LHCN-M2 (cell line): Measurements from ENCODE around the gene CMTM8. TPM values are rescaled to one million over a fixed set of nuclear protein-coding genes. Genes with fewer than 3 reads are reported as not detected.

Experiments used
- DNase-seq: peaks from one replicate; pipeline ENCODE4 v3.0.0-alpha.2; 2012; ENCODE audit warnings: low read depth
- total RNA-seq: library from RNA; depleted of rRNA; stranded (reverse); fragments of >200 nt; gene quantifications from 2 replicates; pipeline ENCODE4 v1.2.3, GENCODE V29; 2014; rRNA removed

Gene CMTM8
- total RNA-seq, 1 experiment from 2014 or later, result 7.1 TPM

DNA sequence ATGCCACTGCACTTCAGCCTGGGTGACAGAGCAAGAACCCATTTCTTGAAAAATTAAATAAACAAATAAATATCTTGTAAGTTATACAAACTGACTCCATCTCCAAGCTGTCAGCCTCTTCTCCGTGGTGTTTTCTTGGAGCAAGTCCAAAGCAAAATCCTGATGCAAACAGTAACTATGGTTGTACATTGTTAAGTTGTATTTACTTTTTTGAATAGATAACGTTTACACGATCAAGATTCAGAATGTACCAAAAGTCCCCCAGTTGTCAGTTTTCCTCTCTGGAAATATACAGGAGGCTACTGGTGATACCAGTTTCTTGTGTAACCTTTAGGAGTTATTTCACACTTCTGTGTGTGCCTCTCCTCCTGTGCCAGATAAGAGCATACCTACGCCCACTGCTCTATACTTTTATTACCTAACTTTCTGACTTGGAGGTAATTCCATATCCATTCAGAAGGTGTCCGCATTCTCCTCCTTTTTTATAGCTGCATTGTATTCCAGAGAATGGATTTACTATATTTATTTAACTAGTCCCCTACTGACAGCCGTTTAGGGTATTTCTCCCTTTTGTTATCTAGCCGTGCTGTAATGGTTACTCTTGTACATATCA lies 167.3 kb downstream of the CMTM8 start:
- DNase-seq, result no peak

- no peak for DNase-seq
Measured at GRCh38 chr3:32406486-32407408, 168.3 kb downstream of the CMTM8 start.

- DNase-seq, result no peak
Measured at GRCh38 chr3:32410367-32411246, 172.1 kb downstream of the CMTM8 start.

- DNase-seq, result no peak
Measured at GRCh38 chr3:32411442-32411841, 173.0 kb downstream of the CMTM8 start.

- DNase-seq, result peak; percentile 23
Measured at GRCh38 chr3:32412887-32413286, 174.4 kb downstream of the CMTM8 start.

GRCh38 chr3:32413845-32414521 lies 175.5 kb downstream of the CMTM8 start:
- DNase-seq, result no peak

DNA sequence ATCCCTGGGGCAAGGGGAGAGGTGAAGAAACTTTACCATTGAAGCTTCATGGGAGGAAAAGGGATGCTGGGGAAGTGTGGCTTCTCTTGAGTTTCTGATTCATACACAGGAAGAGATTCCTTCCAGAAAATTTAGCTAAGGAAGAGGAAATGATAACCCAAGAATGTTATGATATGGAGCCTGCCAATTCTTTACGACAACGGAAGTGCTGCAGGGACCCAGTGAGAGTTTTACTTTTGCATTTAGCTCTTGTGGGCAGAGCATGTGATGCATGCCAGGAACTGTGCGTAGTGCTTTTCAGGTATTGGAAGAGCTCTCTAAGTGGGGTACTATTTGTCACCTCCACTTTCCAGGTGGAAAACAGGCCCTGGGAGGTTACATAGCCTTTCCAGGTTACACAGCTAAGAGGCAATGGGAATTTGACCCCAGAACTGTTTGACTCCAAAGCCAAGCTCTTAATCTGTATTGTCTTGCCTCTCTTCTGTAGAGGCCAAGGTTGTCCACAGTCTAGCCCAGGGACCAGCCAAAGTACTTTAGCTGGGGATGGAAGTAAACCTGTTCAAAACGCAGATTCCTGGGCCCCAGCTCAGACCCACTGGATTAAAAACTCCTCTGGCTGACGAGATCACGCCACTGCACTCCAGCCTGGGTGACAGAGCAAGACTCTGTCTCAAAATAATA lies 176.2 kb downstream of the CMTM8 start:
- DNase-seq, result no peak

DNA sequence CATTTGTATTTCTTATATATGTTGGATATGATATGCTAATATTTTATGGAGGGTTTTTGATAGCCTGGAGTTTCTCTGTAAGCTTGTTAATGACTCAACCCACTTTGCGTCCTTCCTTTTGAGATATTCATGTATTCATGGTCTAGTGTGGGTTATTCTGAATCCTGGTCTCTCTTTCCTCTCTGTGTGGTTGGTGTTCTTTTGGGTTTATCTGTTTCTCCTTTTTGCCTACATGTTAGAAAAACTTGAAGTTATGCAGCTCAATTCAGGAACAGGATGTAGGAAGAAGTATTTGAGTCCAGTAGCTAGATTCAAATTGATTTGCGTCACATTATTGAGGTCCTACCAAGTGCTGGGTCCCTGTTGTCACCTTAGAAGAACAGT lies 181.3 kb downstream of the CMTM8 start:
- no peak for DNase-seq

Other genes with a start within 250 kb of the CMTM8 start
- 6.7 and 7.5 TPM in 2 replicates for gene GPD1L, start 132.1 kb upstream of the CMTM8 start, total RNA-seq
- gene CMTM7, start 153.2 kb downstream of the CMTM8 start, total RNA-seq, result 11.3 and 12.4 TPM in 2 replicates